CD8-positive, alpha-beta memory T cell (primary cell): ENCODE measurements around the gene PFDN1. TPM values are rescaled to one million over a fixed set of nuclear protein-coding genes. Genes with fewer than 3 reads are reported as not detected.

Experiments used
- CTCF ChIA-PET: fragments of 350-600 bp; sonication (Branson Sonifier 250); formaldehyde crosslinking; loops from one replicate; lab custom pipeline; 2021; ENCODE audit warnings: antibody characterized with exemption; lab: Charles Lee
- POLR2A ChIA-PET: fragments of 350-600 bp; sonication (Branson Sonifier 250); formaldehyde crosslinking; loops from one replicate; lab custom pipeline; 2021; ENCODE audit warnings: antibody characterized with exemption; lab: Charles Lee
- DNase-seq, 5 donors: peaks; one replicate each; pipeline versions ENCODE4 v3.0.0 to v3.0.0-alpha.2; 2020 to 2022; ENCODE audit warnings: mixed read lengths in 1 of 5
- H3K27ac ChIP-seq: one replicate; pipeline ENCODE4 v1.7.0; 2013; ENCODE audit warnings: low read depth, mild to moderate bottlenecking, low read length, moderate library complexity
- H3K27me3 ChIP-seq: 2 replicates; pipeline ENCODE4 v1.7.0; 2013; ENCODE audit warnings: low read length, mild to moderate bottlenecking; ENCODE audit not compliant: insufficient read depth, poor library complexity, severe bottlenecking
- H3K36me3 ChIP-seq: 2 replicates; pipeline ENCODE4 v1.7.0; 2013; ENCODE audit warnings: mild to moderate bottlenecking, low read length, moderate library complexity; ENCODE audit not compliant: insufficient read depth
- H3K4me1 ChIP-seq: 2 replicates; pipeline ENCODE4 v1.7.0; 2013; ENCODE audit warnings: mild to moderate bottlenecking, low read length, moderate library complexity; ENCODE audit not compliant: insufficient read depth
- H3K4me3 ChIP-seq: 2 replicates; pipeline ENCODE4 v1.7.0; 2013; ENCODE audit warnings: mild to moderate bottlenecking, low read length
- H3K9me3 ChIP-seq: 2 replicates; pipeline ENCODE4 v1.7.0; 2013; ENCODE audit warnings: mild to moderate bottlenecking, low read length
- H3K27ac Mint-ChIP-seq, 8 donors: one replicate each; pipeline ENCODE4 v1.8.0; 2020 to 2021; ENCODE audit warnings: mixed read lengths in 8 of 8, mild to moderate bottlenecking in 6 of 8, inconsistent platforms in 3 of 8, moderate library complexity in 3 of 8
- H3K27me3 Mint-ChIP-seq, 2 donors: one replicate each; pipeline ENCODE4 v1.8.0; 2020 to 2021; ENCODE audit warnings: mixed read lengths in 2 of 2, mild to moderate bottlenecking in 1 of 2, moderate library complexity in 1 of 2
- H3K36me3 Mint-ChIP-seq, 3 donors: one replicate each; pipeline ENCODE4 v1.8.0; 2020 to 2021; ENCODE audit warnings: mixed read lengths in 3 of 3, inconsistent platforms in 1 of 3, mild to moderate bottlenecking in 1 of 3
- H3K4me1 Mint-ChIP-seq, 3 donors: one replicate each; pipeline ENCODE4 v1.8.0; 2020 to 2021; ENCODE audit warnings: mixed read lengths in 3 of 3, inconsistent platforms in 1 of 3, mild to moderate bottlenecking in 1 of 3
- H3K4me3 Mint-ChIP-seq, 7 donors: one replicate each; pipeline ENCODE4 v1.8.0; 2020 to 2021; ENCODE audit warnings: mixed read lengths in 7 of 7, mild to moderate bottlenecking in 6 of 7, moderate library complexity in 4 of 7, inconsistent platforms in 2 of 7
- H3K9me3 Mint-ChIP-seq, 5 donors: one replicate each; pipeline ENCODE4 v1.8.0; 2020 to 2022; ENCODE audit warnings: mixed read lengths in 5 of 5, mild to moderate bottlenecking in 3 of 5, moderate library complexity in 2 of 5, inconsistent platforms in 1 of 5
- polyA plus RNA-seq: library from polyadenylated mRNA; unstranded; fragments of 300-500 nt; fragmentation: Illumina TruSeq; gene quantifications from one replicate; pipeline ENCODE4 v1.2.3, GENCODE V29; 2021
- total RNA-seq, 2 experiments: library from RNA; stranded (reverse); gene quantifications; one replicate each; pipeline ENCODE4 v1.2.3, GENCODE V29; 2021

The PFDN1 gene
- total and polyA plus RNA-seq, 3 experiments from 2014 or later: 71.2 to 115 (median 73.2) TPM

GRCh38 chr5:140262839-140263238 lies 40.1 kb downstream of the PFDN1 start:
- Mint-ChIP-seq H3K4me1 (peaks cover 51 to 58% (median 56%) of the 10 kb centered on the region in 3 donors), H3K36me3 (peaks cover 0 to 26% (median 16%) of the 10 kb centered on the region in 3 donors), H3K27me3 (no peaks in the 10 kb centered on the region), H3K27ac (peak overlapping the region in 1 of 8 donors; percentile 65), H3K4me3 (no peak overlapping the region), H3K9me3 (no peaks in the 10 kb centered on the region)
- CTCF ChIA-PET: no interaction called here
- Histone ChIP-seq H3K27me3 (no peaks in the 10 kb centered on the region), H3K27ac (no peak overlapping the region), H3K4me1 (peaks cover 44% of the 10 kb centered on the region), H3K9me3 (no peaks in the 10 kb centered on the region), H3K36me3 (no peaks in the 10 kb centered on the region), H3K4me3 (no peak overlapping the region)
- no peak for DNase-seq
- POLR2A ChIA-PET: interaction anchor here (0.9 kb wide), 1 partner anchor 39 kb away, joined by 3 read pairs; no protein-coding TSS in a partner anchor

- ChIA-PET POLR2A (interaction anchor here (0.9 kb wide), 1 partner anchor 40 kb away, joined by 3 read pairs; no protein-coding TSS in a partner anchor), CTCF (no interaction called here)
- DNase-seq: no peak
- H3K27ac Mint-ChIP-seq: peak overlapping the region in 4 of 8 donors; percentile 14 to 79 (median 55)
- no peaks in the 10 kb centered on the region for H3K9me3 Mint-ChIP-seq
- H3K27ac ChIP-seq: no peak overlapping the region
- H3K4me3 ChIP-seq: no peak overlapping the region
- peaks cover 4 to 29% (median 22%) of the 10 kb centered on the region in 3 donors for H3K36me3 Mint-ChIP-seq
- no peaks in the 10 kb centered on the region for H3K36me3 ChIP-seq
- peaks cover 51 to 58% (median 56%) of the 10 kb centered on the region in 3 donors for H3K4me1 Mint-ChIP-seq
- no peaks in the 10 kb centered on the region for H3K9me3 ChIP-seq
- H3K27me3 ChIP-seq: no peaks in the 10 kb centered on the region
- no peak overlapping the region for H3K4me3 Mint-ChIP-seq
- H3K4me1 ChIP-seq: peaks cover 38% of the 10 kb centered on the region
- H3K27me3 Mint-ChIP-seq: no peaks in the 10 kb centered on the region
Observed at GRCh38 chr5:140262221-140262620, 40.7 kb downstream of the PFDN1 start.

- H3K4me3 Mint-ChIP-seq: no peak overlapping the region
- peaks cover 32% of the 10 kb centered on the region for H3K4me1 ChIP-seq
- no peak for DNase-seq
- no peaks in the 10 kb centered on the region for H3K27me3 ChIP-seq
- peaks cover 50 to 56% (median 54%) of the 10 kb centered on the region in 3 donors for H3K4me1 Mint-ChIP-seq
- no peak overlapping the region for H3K4me3 ChIP-seq
- H3K36me3 ChIP-seq: no peaks in the 10 kb centered on the region
- peaks cover 6 to 29% (median 23%) of the 10 kb centered on the region in 3 donors for H3K36me3 Mint-ChIP-seq
- no peaks in the 10 kb centered on the region for H3K27me3 Mint-ChIP-seq
- H3K27ac ChIP-seq: no peak overlapping the region
- ChIA-PET CTCF (no interaction called here), POLR2A (interaction anchor here (0.6 to 0.9 kb wide), 2 partner anchors 41 to 97 kb away, joined by 3 read pairs; no protein-coding TSS in a partner anchor)
- H3K27ac Mint-ChIP-seq: peak overlapping the region in 7 of 8 donors; percentile 5 to 82 (median 68)
- no peaks in the 10 kb centered on the region for H3K9me3 Mint-ChIP-seq
- H3K9me3 ChIP-seq: no peaks in the 10 kb centered on the region
Observed at GRCh38 chr5:140261403-140262171, 41.3 kb downstream of the PFDN1 start.

GRCh38 chr5:140260089-140260656 lies 42.7 kb downstream of the PFDN1 start:
- Mint-ChIP-seq H3K36me3 (peaks cover 6 to 29% (median 23%) of the 10 kb centered on the region in 3 donors), H3K9me3 (no peaks in the 10 kb centered on the region), H3K4me3 (no peak overlapping the region), H3K4me1 (peaks cover 41 to 43% (median 41%) of the 10 kb centered on the region in 3 donors), H3K27me3 (no peaks in the 10 kb centered on the region), H3K27ac (peak overlapping the region in 3 of 8 donors; percentile 14 to 87 (median 40))
- H3K27ac ChIP-seq: no peak overlapping the region
- ChIA-PET POLR2A (no interaction called here), CTCF (no interaction called here)
- no peaks in the 10 kb centered on the region for H3K27me3 ChIP-seq
- H3K4me3 ChIP-seq: no peak overlapping the region
- H3K36me3 ChIP-seq: no peaks in the 10 kb centered on the region
- H3K4me1 ChIP-seq: peaks cover 21% of the 10 kb centered on the region
- no peaks in the 10 kb centered on the region for H3K9me3 ChIP-seq
- no peak for DNase-seq

GRCh38 chr5:140259500-140259899 lies 43.4 kb downstream of the PFDN1 start:
- H3K27ac Mint-ChIP-seq: peak overlapping the region in 7 of 8 donors; percentile 12 to 87 (median 67)
- peaks cover 40 to 41% (median 41%) of the 10 kb centered on the region in 3 donors for H3K4me1 Mint-ChIP-seq
- no peaks in the 10 kb centered on the region for H3K9me3 Mint-ChIP-seq
- peaks cover 17% of the 10 kb centered on the region for H3K4me1 ChIP-seq
- H3K27me3 Mint-ChIP-seq: no peaks in the 10 kb centered on the region
- peak overlapping the region in 3 of 7 donors; percentile 4 to 64 (median 8) for H3K4me3 Mint-ChIP-seq
- H3K36me3 ChIP-seq: no peaks in the 10 kb centered on the region
- H3K36me3 Mint-ChIP-seq: peaks cover 6 to 29% (median 23%) of the 10 kb centered on the region in 3 donors
- no peak overlapping the region for H3K27ac ChIP-seq
- CTCF ChIA-PET: no interaction called here
- no peaks in the 10 kb centered on the region for H3K9me3 ChIP-seq
- peak in 1 of 5 donors; percentile 27 for DNase-seq
- no peak overlapping the region for H3K4me3 ChIP-seq
- POLR2A ChIA-PET: no interaction called here
- no peaks in the 10 kb centered on the region for H3K27me3 ChIP-seq

- H3K9me3 Mint-ChIP-seq: no peaks in the 10 kb centered on the region
- H3K27ac ChIP-seq: no peak overlapping the region
- H3K27me3 ChIP-seq: no peaks in the 10 kb centered on the region
- no peaks in the 10 kb centered on the region for H3K9me3 ChIP-seq
- H3K27ac Mint-ChIP-seq: peak overlapping the region in 7 of 8 donors; percentile 2 to 84 (median 48)
- H3K27me3 Mint-ChIP-seq: no peaks in the 10 kb centered on the region
- no peak for DNase-seq
- H3K36me3 ChIP-seq: no peaks in the 10 kb centered on the region
- H3K4me3 Mint-ChIP-seq: peak overlapping the region in 2 of 7 donors; percentile 46 to 64
- H3K4me3 ChIP-seq: no peak overlapping the region
- H3K4me1 Mint-ChIP-seq: peaks cover 38 to 41% (median 40%) of the 10 kb centered on the region in 3 donors
- peaks cover 17% of the 10 kb centered on the region for H3K4me1 ChIP-seq
- ChIA-PET CTCF (no interaction called here), POLR2A (no interaction called here)
- H3K36me3 Mint-ChIP-seq: peaks cover 6 to 29% (median 22%) of the 10 kb centered on the region in 3 donors
Observed at GRCh38 chr5:140258873-140259272, 44.0 kb downstream of the PFDN1 start.

- peaks cover 40 to 46% (median 43%) of the 10 kb centered on the region in 3 donors for H3K4me1 Mint-ChIP-seq
- CTCF ChIA-PET: no interaction called here
- no peak overlapping the region for H3K27ac ChIP-seq
- peaks cover 6 to 28% (median 22%) of the 10 kb centered on the region in 3 donors for H3K36me3 Mint-ChIP-seq
- H3K9me3 Mint-ChIP-seq: no peaks in the 10 kb centered on the region
- no peaks in the 10 kb centered on the region for H3K27me3 ChIP-seq
- no peaks in the 10 kb centered on the region for H3K27me3 Mint-ChIP-seq
- DNase-seq: no peak
- H3K4me1 ChIP-seq: peaks cover 17% of the 10 kb centered on the region
- H3K4me3 Mint-ChIP-seq: peak overlapping the region in 1 of 7 donors; percentile 14
- H3K36me3 ChIP-seq: no peaks in the 10 kb centered on the region
- POLR2A ChIA-PET: interaction anchor here (0.6 kb wide), 1 partner anchor 18 kb away, joined by 7 read pairs; no protein-coding TSS in a partner anchor
- H3K4me3 ChIP-seq: no peak overlapping the region
- peak overlapping the region in 4 of 8 donors; percentile 19 to 82 (median 43) for H3K27ac Mint-ChIP-seq
- no peaks in the 10 kb centered on the region for H3K9me3 ChIP-seq
Observed at GRCh38 chr5:140258016-140258415, 44.9 kb downstream of the PFDN1 start.
